ENCODE measurements around the gene PCDHGA9.
"Not testable (repeated sequence)": the region's sequence is repeated elsewhere in the genome, so short reads cannot be mapped to it uniquely, and the experiment has no call there.

PCDHGA9 gene

DNA sequence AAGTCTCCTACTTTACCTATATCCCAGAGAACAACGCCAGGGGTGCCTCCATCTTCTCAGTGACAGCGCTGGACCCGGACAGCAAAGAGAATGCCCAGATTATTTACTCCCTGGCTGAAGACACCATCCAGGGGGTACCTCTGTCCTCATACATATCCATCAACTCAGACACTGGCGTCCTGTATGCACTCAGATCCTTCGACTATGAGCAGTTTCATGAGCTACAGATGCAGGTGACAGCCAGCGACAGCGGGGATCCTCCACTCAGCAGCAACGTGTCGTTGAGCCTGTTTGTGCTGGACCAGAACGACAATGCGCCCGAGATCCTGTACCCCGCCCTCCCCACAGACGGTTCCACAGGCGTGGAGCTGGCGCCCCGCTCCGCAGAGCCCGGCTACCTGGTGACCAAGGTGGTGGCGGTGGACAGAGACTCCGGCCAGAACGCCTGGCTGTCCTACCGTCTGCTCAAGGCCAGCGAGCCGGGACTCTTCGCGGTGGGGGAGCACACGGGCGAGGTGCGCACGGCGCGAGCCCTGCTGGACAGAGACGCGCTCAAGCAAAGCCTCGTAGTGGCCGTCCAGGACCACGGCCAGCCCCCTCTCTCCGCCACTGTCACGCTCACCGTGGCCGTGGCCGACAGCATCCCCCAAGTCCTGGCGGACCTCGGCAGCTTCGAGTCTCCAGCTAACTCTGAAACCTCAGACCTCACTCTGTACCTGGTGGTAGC, 12.1 kb downstream of the PCDHGA9 start:
- DNase-seq (ENCODE audit: low spot score) = not testable (repeated sequence)

DNA sequence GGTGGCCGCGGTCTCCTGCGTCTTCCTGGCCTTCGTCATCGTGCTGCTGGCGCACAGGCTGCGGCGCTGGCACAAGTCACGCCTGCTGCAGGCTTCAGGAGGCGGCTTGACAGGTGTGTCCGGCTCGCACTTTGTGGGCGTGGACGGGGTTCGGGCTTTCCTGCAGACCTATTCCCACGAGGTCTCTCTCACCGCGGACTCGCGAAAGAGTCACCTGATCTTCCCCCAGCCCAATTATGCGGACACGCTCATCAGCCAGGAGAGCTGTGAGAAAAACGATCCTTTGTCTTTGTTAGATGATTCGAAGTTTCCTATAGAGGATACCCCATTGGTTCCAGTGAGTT, 12.7 kb downstream of the PCDHGA9 start:
- DNase-seq (ENCODE audit: low spot score) = not testable (repeated sequence)

GRCh38 chr5:141417494-141418172, 15.1 kb downstream of the PCDHGA9 start, which contains the start of gene PCDHGB7:
PCDHGB7 (plus strand) TSS chr5:141417677; CDS start chr5:141417860, 183 bp downstream.
- not testable (repeated sequence) for DNase-seq (ENCODE audit: low spot score)

- DNase-seq (ENCODE audit: low spot score) = no peak
Observed at GRCh38 chr5:141419074-141419880, 16.7 kb downstream of the PCDHGA9 start.

DNA sequence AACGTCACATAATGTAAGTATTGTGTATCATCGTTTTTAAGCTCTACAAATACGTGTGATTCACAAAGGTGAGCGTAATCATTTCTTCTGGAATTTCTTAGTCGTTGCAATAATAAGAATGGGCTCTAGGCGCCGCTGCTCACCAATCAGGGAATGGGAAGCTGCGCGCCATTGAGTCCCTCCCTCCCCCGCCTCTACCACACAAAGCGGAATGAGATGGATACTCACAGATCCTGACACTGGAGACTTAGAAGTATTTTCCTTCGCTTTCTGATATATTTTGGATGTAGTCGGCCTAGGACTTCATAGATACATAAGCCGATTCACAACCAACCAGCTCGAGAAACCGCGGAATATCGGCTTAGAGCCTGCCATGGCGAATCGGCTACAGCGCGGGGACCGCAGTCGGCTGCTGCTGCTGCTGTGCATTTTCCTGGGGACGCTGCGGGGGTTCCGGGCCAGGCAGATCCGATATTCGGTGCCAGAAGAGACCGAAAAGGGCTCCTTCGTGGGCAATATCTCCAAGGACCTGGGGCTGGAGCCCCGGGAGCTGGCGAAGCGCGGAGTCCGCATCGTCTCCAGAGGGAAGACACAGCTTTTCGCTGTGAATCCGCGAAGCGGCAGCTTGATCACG, 18.4 kb downstream of the PCDHGA9 start, which contains the start of gene PCDHGA11:
PCDHGA11 (plus strand) TSS at position 197 of the 634 bp plus-strand sequence; CDS start at position 374, 177 bp downstream.
- peak; percentile 13 for DNase-seq (ENCODE audit: low spot score)

- no peak for DNase-seq (ENCODE audit: low spot score)
Observed at GRCh38 chr5:141421489-141421855, 18.9 kb downstream of the PCDHGA9 start.

DNA sequence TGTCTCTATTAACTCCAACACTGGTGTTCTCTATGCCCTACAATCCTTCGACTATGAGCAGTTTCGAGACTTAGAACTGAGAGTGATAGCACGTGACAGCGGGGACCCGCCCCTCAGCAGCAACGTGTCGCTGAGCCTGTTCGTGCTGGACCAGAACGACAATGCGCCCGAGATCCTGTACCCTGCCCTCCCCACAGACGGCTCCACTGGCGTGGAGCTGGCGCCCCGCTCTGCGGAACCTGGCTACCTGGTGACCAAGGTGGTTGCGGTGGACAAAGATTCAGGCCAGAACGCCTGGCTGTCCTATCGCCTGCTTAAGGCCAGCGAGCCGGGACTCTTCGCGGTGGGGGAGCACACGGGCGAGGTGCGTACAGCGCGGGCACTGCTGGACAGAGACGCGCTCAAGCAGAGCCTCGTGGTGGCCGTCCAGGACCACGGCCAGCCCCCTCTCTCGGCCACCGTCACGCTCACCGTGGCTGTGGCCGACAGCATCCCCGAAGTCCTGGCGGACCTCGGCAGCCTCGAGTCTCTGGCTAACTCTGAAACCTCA, 20.2 kb downstream of the PCDHGA9 start:
- no peak for DNase-seq (ENCODE audit: low spot score)

- no peak for DNase-seq (ENCODE audit: low spot score)
Observed at GRCh38 chr5:141427783-141428426, 25.3 kb downstream of the PCDHGA9 start.

GRCh38 chr5:141430332-141431113, 27.9 kb downstream of the PCDHGA9 start, which contains the start of gene PCDHGA12:
PCDHGA12 (plus strand) TSS chr5:141430507; CDS start chr5:141430760, 253 bp downstream.
- no peak for DNase-seq (ENCODE audit: low spot score)

GRCh38 chr5:141431286-141431685, 28.7 kb downstream of the PCDHGA9 start:
- DNase-seq (ENCODE audit: low spot score) = no peak

DNA sequence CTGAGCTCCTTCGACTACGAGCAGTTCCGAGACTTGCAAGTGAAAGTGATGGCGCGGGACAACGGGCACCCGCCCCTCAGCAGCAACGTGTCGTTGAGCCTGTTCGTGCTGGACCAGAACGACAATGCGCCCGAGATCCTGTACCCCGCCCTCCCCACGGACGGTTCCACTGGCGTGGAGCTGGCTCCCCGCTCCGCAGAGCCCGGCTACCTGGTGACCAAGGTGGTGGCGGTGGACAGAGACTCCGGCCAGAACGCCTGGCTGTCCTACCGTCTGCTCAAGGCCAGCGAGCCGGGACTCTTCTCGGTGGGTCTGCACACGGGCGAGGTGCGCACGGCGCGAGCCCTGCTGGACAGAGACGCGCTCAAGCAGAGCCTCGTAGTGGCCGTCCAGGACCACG, 29.7 kb downstream of the PCDHGA9 start:
- not testable (repeated sequence) for DNase-seq (ENCODE audit: low spot score)

DNA sequence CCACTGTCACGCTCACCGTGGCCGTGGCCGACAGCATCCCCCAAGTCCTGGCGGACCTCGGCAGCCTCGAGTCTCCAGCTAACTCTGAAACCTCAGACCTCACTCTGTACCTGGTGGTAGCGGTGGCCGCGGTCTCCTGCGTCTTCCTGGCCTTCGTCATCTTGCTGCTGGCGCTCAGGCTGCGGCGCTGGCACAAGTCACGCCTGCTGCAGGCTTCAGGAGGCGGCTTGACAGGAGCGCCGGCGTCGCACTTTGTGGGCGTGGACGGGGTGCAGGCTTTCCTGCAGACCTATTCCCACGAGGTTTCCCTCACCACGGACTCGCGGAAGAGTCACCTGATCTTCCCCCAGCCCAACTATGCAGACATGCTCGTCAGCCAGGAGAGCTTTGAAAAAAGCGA, 30.1 kb downstream of the PCDHGA9 start:
- DNase-seq (ENCODE audit: low spot score) = not testable (repeated sequence)

DNA sequence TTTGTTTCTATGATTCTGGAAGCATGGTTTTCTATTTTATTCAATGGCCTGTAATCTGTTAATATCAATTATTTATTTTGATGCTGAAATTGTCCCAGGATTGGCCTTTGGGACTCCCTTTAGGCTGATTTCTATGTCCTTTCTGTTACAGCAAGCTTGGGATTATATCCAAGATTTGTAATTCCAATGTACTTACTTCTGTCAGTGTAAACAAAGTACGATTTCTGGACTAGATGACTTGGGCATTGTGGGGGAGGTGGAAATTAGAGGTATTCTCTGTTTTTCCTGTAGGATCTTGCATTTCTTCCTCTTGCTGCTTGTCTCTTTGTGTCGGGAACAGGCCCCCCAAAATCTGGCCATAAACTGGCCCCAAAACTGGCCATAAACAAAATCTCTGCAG, 31.4 kb downstream of the PCDHGA9 start:
- DNase-seq (ENCODE audit: low spot score) = no peak

- DNase-seq (ENCODE audit: low spot score) = no peak
Observed at GRCh38 chr5:141437221-141437620, 34.6 kb downstream of the PCDHGA9 start.

- no peak for DNase-seq (ENCODE audit: low spot score)
Observed at GRCh38 chr5:141439411-141440141, 37.0 kb downstream of the PCDHGA9 start.

DNA sequence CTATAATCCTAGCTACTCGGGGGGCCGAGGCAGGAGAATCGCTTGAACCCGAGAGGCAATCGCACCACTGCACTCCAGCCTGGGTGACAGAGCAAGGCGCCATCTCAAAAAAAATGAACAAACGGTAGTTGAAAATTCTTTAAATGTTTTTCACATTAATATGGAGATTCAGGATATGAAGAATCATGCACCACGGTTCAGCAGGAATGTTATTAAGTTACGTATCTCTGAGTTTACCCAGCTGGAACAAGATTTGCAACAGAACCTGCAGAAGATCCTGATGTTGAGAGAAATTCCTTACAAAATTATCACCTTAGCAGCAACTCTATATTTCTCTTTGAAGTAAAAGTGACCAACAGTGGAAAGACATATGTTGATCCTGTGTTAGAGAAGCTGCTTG, 37.8 kb downstream of the PCDHGA9 start:
- DNase-seq (ENCODE audit: low spot score) = no peak

- DNase-seq (ENCODE audit: low spot score) = no peak
Observed at GRCh38 chr5:141441571-141442170, 39.1 kb downstream of the PCDHGA9 start.

Measured in COLO829 (cell line).